ENCODE data around the gene KCTD3. TPM values are rescaled to one million over a fixed set of nuclear protein-coding genes. Genes with fewer than 3 reads are reported as not detected.

The KCTD3 gene
- total RNA-seq, 4 donors from 2014 or later: 68.5 to 125 (median 100) TPM

GRCh38 chr1:215523906-215524305 lies 43.2 kb upstream of the KCTD3 start:
- H3K4me1 ChIP-seq: peaks cover 0 to 5% (median 0%) of the 10 kb centered on the region in 4 donors
- DNase-seq: peak in 1 of 3 donors; percentile 46
- TF ChIP-seq POLR2A (IDR thresholded peaks at IDR 0.05): no peak
- TF ChIP-seq, protein P1, sequence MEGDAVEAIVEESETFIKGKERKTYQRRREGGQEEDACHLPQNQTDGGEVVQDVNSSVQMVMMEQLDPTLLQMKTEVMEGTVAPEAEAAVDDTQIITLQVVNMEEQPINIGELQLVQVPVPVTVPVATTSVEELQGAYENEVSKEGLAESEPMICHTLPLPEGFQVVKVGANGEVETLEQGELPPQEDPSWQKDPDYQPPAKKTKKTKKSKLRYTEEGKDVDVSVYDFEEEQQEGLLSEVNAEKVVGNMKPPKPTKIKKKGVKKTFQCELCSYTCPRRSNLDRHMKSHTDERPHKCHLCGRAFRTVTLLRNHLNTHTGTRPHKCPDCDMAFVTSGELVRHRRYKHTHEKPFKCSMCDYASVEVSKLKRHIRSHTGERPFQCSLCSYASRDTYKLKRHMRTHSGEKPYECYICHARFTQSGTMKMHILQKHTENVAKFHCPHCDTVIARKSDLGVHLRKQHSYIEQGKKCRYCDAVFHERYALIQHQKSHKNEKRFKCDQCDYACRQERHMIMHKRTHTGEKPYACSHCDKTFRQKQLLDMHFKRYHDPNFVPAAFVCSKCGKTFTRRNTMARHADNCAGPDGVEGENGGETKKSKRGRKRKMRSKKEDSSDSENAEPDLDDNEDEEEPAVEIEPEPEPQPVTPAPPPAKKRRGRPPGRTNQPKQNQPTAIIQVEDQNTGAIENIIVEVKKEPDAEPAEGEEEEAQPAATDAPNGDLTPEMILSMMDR (IDR thresholded peaks at IDR 0.05): no peak
- H3K9me3 ChIP-seq: no peaks in the 10 kb centered on the region
- H3K36me3 ChIP-seq: no peaks in the 10 kb centered on the region
- no peak overlapping the region for H3K27ac ChIP-seq
- H3K27me3 ChIP-seq: no peaks in the 10 kb centered on the region
- H3K4me3 ChIP-seq: no peak overlapping the region

- TF ChIP-seq, protein P1 (IDR thresholded peaks at IDR 0.05): peak; percentile 10 to 78 (median 66)
- no peak for TF ChIP-seq POLR2A (IDR thresholded peaks at IDR 0.05)
Observed at GRCh38 chr1:215526147-215526845, 40.8 kb upstream of the KCTD3 start.

DNA sequence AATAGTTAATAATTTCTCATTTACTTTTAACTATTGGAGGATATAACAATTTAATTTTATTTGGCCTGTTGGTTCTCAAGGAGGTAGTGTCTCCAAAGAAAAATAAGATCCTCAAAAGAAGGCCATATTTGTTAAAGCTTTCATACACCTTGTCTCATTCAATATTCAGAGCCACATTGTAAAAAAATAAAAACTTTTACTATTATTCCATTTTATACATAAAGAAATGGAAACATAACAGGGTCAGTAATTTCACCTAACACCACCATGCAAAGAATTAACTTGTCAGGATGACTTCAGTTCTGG lies 40.3 kb upstream of the KCTD3 start:
- no peak for DNase-seq
- Histone ChIP-seq H3K4me3 (no peak overlapping the region), H3K36me3 (no peaks in the 10 kb centered on the region), H3K9me3 (no peaks in the 10 kb centered on the region), H3K27ac (no peak overlapping the region), H3K4me1 (peaks cover 0 to 5% (median 0%) of the 10 kb centered on the region in 4 donors), H3K27me3 (no peaks in the 10 kb centered on the region)
- TF ChIP-seq POLR2A (IDR thresholded peaks at IDR 0.05): no peak
- TF ChIP-seq, protein P1 (IDR thresholded peaks at IDR 0.05): no peak

More at GRCh38 chr1:215526147-215526845, 40.8 kb upstream of the KCTD3 start:
- Histone ChIP-seq H3K9me3 (no peaks in the 10 kb centered on the region), H3K27me3 (no peaks in the 10 kb centered on the region), H3K4me3 (no peak overlapping the region), H3K27ac (no peak overlapping the region), H3K36me3 (no peaks in the 10 kb centered on the region), H3K4me1 (peaks cover 0 to 5% (median 0%) of the 10 kb centered on the region in 4 donors)
- no peak for DNase-seq

GRCh38 chr1:215529111-215529510 lies 38.0 kb upstream of the KCTD3 start:
- H3K4me1 ChIP-seq: peaks cover 0 to 1% (median 0%) of the 10 kb centered on the region in 4 donors
- H3K36me3 ChIP-seq: no peaks in the 10 kb centered on the region
- no peaks in the 10 kb centered on the region for H3K27me3 ChIP-seq
- no peak overlapping the region for H3K4me3 ChIP-seq
- no peaks in the 10 kb centered on the region for H3K9me3 ChIP-seq
- no peak for DNase-seq
- H3K27ac ChIP-seq: no peak overlapping the region
- TF ChIP-seq, protein P1 (IDR thresholded peaks at IDR 0.05): no peak
- no peak for TF ChIP-seq POLR2A (IDR thresholded peaks at IDR 0.05)

DNA sequence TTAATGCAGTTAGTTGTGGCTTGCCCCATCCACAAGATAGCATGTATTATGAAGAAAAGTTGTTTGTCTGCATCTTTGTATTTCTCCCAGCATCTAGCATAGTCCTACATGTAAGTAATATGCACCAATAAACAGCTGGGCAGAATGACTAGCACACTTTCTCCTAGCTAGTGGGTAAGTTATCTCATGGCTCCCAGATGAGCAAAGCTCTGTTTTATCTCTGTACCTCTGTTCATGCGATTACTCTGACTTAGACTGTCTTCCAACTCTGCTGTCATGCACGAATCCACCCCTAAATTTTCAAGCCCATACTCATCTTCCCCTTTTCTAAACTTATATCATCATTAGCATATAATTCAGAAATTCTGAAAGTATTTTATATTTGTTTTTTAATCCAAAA lies 37.5 kb upstream of the KCTD3 start:
- no peaks in the 10 kb centered on the region for H3K9me3 ChIP-seq
- no peaks in the 10 kb centered on the region for H3K27me3 ChIP-seq
- no peak for DNase-seq
- no peaks in the 10 kb centered on the region for H3K36me3 ChIP-seq
- H3K27ac ChIP-seq: no peak overlapping the region
- TF ChIP-seq, protein P1 (IDR thresholded peaks at IDR 0.05): no peak
- TF ChIP-seq POLR2A (IDR thresholded peaks at IDR 0.05): no peak
- H3K4me1 ChIP-seq: no peaks in the 10 kb centered on the region
- H3K4me3 ChIP-seq: no peak overlapping the region
